Epidermal melanocyte (primary cell): ENCODE results near the gene SCN10A.

Experiments
- DNase-seq: peaks from one replicate; pipeline ENCODE4 v3.0.0; 2011; ENCODE audit warnings: low spot score; ENCODE audit not compliant: insufficient read length

The SCN10A gene

GRCh38 chr3:38651153-38651789, 164.7 kb downstream of the SCN10A start:
- DNase-seq = no peak

- DNase-seq = no peak
Observed at GRCh38 chr3:38650248-38650951, 165.6 kb downstream of the SCN10A start.

- no peak for DNase-seq
Observed at GRCh38 chr3:38649500-38650247, 166.3 kb downstream of the SCN10A start, which contains the start of gene SCN5A. Gene SCN5A, minus strand, starts transcription at chr3:38649687. Its CDS starts 16,380 bp downstream, at chr3:38633307.

GRCh38 chr3:38648659-38649499, 167.1 kb downstream of the SCN10A start:
- no peak for DNase-seq

- DNase-seq = no peak
Observed at GRCh38 chr3:38648024-38648658, 167.9 kb downstream of the SCN10A start.

- DNase-seq = no peak
Observed at GRCh38 chr3:38647217-38647970, 168.6 kb downstream of the SCN10A start.
